ENCODE results near the gene AKNAD1. TPM values are rescaled to one million over a fixed set of nuclear protein-coding genes. Genes with fewer than 3 reads are reported as not detected.

AKNAD1 gene
- total RNA-seq, 1 experiment from 2014 or later: not detected

GRCh38 chr1:108878160-108878469 lies 21.2 kb upstream of the AKNAD1 start:
- Mint-ChIP-seq H3K4me3 (ENCODE audit: unreplicated experiment) (peak overlapping the region; percentile 77), H3K9me3 (ENCODE audit: unreplicated experiment) (no peaks in the 10 kb centered on the region), H3K36me3 (ENCODE audit: insufficient read depth, unreplicated experiment) (no peaks in the 10 kb centered on the region), H3K4me1 (ENCODE audit: low read depth, unreplicated experiment) (no peaks in the 10 kb centered on the region), H3K27ac (ENCODE audit: unreplicated experiment) (peak overlapping the region; percentile 50), H3K27me3 (ENCODE audit: insufficient read depth, unreplicated experiment) (no peaks in the 10 kb centered on the region)
- DNase-seq: no peak
- TF ChIP-seq CTCF (IDR thresholded peaks at IDR 0.05; ENCODE audit: insufficient read depth in 1 of 2, low read depth in 1 of 2, low read length in 1 of 2, severe bottlenecking in 1 of 2, unreplicated experiment in 1 of 2): no peak
- Histone ChIP-seq H3K36me3 (ENCODE audit: control insufficient read depth, insufficient read depth, low read length) (no peaks in the 10 kb centered on the region), H3K4me3 (ENCODE audit: low read depth, low read length) (peak overlapping the region; percentile 68), H3K27me3 (replicated peaks; ENCODE audit: control insufficient read depth, insufficient read depth, low read length) (no peaks in the 10 kb centered on the region), H3K4me1 (peaks cover 5% of the 10 kb centered on the region; the same call in 1 of the 2 replicates), H3K9me3 (no peaks in the 10 kb centered on the region)
- ChIA-PET CTCF (no interaction called here), POLR2A (interaction anchor here (0.6 kb wide), 1 partner anchor 83 kb away, joined by 3 read pairs; no protein-coding TSS in a partner anchor)
- no TSS peak for BruUV-seq (replicated peaks)
- intact Hi-C loops (cut with micrococcal nuclease; ENCODE audit: unreplicated experiment): loop anchor here (5.0 kb wide), 1 partner anchor 51 kb away; no protein-coding TSS in a partner anchor

DNA sequence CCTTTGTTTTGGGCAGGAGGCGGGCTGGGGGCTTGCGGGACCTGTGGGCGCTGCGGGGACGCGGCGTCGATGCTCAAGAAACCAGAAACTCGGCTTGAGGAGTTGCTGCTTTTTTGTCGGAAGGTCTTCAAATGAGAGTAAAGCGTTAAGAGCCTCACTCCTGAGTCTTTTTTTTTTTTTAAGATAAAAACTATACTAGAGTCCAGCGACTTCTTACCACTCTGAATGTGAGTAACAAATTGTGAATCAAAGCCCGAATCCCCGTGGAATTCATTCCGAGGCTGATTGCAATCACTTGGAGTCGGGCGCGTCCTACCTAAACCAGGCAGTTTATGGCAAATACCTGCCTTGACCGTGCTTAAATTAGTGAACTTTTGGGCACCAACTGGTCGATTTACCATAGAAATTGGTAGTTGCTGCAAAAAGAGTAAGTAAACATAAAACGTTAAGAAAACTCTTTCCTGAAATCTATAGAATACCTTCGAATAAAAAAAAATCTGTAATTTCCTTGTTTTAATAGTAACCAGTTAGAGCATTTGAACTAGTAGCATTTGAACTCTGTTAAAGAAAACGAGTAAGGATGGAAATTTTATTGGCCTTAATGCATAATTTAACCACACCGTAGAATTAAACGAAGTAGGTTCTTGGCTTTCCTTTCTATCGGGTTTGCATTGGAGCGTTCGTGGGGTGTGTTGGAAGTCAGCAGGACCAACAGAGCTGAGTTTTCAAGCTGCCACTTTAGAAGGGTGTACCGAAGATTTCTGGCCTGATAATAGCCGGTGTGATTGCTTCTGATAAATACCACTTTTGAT lies 20.7 kb upstream of the AKNAD1 start:
- H3K36me3 Mint-ChIP-seq (ENCODE audit: insufficient read depth, unreplicated experiment): no peaks in the 10 kb centered on the region
- Histone ChIP-seq H3K9me3 (no peaks in the 10 kb centered on the region), H3K36me3 (ENCODE audit: control insufficient read depth, insufficient read depth, low read length) (no peaks in the 10 kb centered on the region), H3K27me3 (replicated peaks; ENCODE audit: control insufficient read depth, insufficient read depth, low read length) (no peaks in the 10 kb centered on the region), H3K4me1 (peaks cover 5% of the 10 kb centered on the region; the same call in 1 of the 2 replicates), H3K4me3 (ENCODE audit: low read depth, low read length) (peak overlapping the region; percentile 68)
- peak overlapping the region; percentile 77 for H3K4me3 Mint-ChIP-seq (ENCODE audit: unreplicated experiment)
- no peaks in the 10 kb centered on the region for H3K4me1 Mint-ChIP-seq (ENCODE audit: low read depth, unreplicated experiment)
- ChIA-PET POLR2A (no interaction called here), CTCF (interaction anchor here (0.6 kb wide), 1 partner anchor 122 kb away, joined by 4 read pairs; no protein-coding TSS in a partner anchor)
- no peaks in the 10 kb centered on the region for H3K27me3 Mint-ChIP-seq (ENCODE audit: insufficient read depth, unreplicated experiment)
- BruUV-seq (replicated peaks): TSS peak; percentile 69
- intact Hi-C loops (cut with micrococcal nuclease; ENCODE audit: unreplicated experiment): loop anchor here (1.0 to 5.0 kb wide), 2 partner anchors 12 to 50 kb away; no protein-coding TSS in a partner anchor
- DNase-seq: no peak
- TF ChIP-seq CTCF (IDR thresholded peaks at IDR 0.05; ENCODE audit: insufficient read depth in 1 of 2, low read depth in 1 of 2, low read length in 1 of 2, severe bottlenecking in 1 of 2, unreplicated experiment in 1 of 2): no peak
- H3K9me3 Mint-ChIP-seq (ENCODE audit: unreplicated experiment): no peaks in the 10 kb centered on the region
- H3K27ac Mint-ChIP-seq (ENCODE audit: unreplicated experiment): peak overlapping the region; percentile 50

DNA sequence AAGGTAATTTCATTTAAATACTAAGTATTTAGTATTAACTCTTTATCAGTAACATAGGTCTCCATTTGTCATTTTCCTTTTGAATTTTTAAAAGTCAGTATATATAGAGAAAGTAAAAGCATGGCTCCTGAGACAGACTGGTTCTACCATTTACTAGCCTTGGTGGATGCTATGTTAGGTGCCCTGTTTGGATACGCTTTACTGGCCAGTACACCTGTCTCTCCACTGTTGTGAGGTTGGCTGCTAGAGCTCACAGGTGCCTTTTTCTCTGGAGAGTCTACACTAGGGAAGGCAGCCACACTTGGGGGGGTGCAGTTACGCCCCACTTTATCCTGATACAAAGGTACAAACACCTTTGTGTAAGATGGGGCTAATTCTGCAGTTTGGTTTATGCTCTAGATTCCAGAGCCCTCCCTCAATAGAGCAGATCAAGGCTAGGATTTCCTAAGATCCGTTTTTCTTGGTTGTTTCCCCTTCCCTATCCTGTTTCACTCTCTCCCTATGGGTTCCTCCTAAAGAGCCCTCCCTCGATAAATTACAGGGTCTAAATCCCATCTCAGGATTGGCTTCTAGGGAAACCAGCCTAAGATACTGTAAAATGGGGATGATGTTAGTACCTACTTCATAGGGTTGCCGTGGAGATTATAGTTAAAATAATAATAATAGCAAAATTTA lies 14.3 kb upstream of the AKNAD1 start:
- intact Hi-C loops (cut with micrococcal nuclease; ENCODE audit: unreplicated experiment): no loop called here
- H3K9me3 Mint-ChIP-seq (ENCODE audit: unreplicated experiment): no peaks in the 10 kb centered on the region
- BruUV-seq (replicated peaks): no TSS peak
- Histone ChIP-seq H3K4me3 (ENCODE audit: low read depth, low read length) (no peak overlapping the region), H3K9me3 (no peaks in the 10 kb centered on the region), H3K36me3 (ENCODE audit: control insufficient read depth, insufficient read depth, low read length) (no peaks in the 10 kb centered on the region), H3K4me1 (no peaks in the 10 kb centered on the region; the same call in 1 of the 2 replicates), H3K27me3 (replicated peaks; ENCODE audit: control insufficient read depth, insufficient read depth, low read length) (no peaks in the 10 kb centered on the region)
- DNase-seq: no peak
- no peak overlapping the region for H3K27ac Mint-ChIP-seq (ENCODE audit: unreplicated experiment)
- POLR2A ChIA-PET: no interaction called here
- no peak overlapping the region for H3K4me3 Mint-ChIP-seq (ENCODE audit: unreplicated experiment)
- no peaks in the 10 kb centered on the region for H3K36me3 Mint-ChIP-seq (ENCODE audit: insufficient read depth, unreplicated experiment)
- CTCF ChIA-PET: no interaction called here
- no peaks in the 10 kb centered on the region for H3K27me3 Mint-ChIP-seq (ENCODE audit: insufficient read depth, unreplicated experiment)
- no peak for TF ChIP-seq CTCF (IDR thresholded peaks at IDR 0.05; ENCODE audit: insufficient read depth in 1 of 2, low read depth in 1 of 2, low read length in 1 of 2, severe bottlenecking in 1 of 2, unreplicated experiment in 1 of 2)
- H3K4me1 Mint-ChIP-seq (ENCODE audit: low read depth, unreplicated experiment): no peaks in the 10 kb centered on the region
